ENCODE results near the gene GALNT6.

The GALNT6 gene

GRCh38 chr12:51378749-51379148 is 12.5 kb downstream of the GALNT6 start:
- DNase-seq: no peak

GRCh38 chr12:51377099-51377984 is 13.9 kb downstream of the GALNT6 start:
- DNase-seq: no peak

GRCh38 chr12:51374856-51375255 is 16.4 kb downstream of the GALNT6 start:
- DNase-seq: no peak

- no peak for DNase-seq
Observed at GRCh38 chr12:51374361-51374760, 16.8 kb downstream of the GALNT6 start.

- DNase-seq: no peak
Observed at GRCh38 chr12:51373187-51373586, 18.0 kb downstream of the GALNT6 start.

- no peak for DNase-seq
Observed at GRCh38 chr12:51372021-51372420, 19.2 kb downstream of the GALNT6 start.

GRCh38 chr12:51371295-51371953 is 19.8 kb downstream of the GALNT6 start:
- DNase-seq: no peak

- DNase-seq: no peak
Observed at GRCh38 chr12:51370667-51371066, 20.5 kb downstream of the GALNT6 start.

- no peak for DNase-seq
Observed at GRCh38 chr12:51369581-51369980, 21.6 kb downstream of the GALNT6 start.

GRCh38 chr12:51368640-51369517 is 22.3 kb downstream of the GALNT6 start:
- DNase-seq: peak; percentile 80 to 83

- DNase-seq: no peak
Observed at GRCh38 chr12:51365276-51365675, 25.9 kb downstream of the GALNT6 start.

GRCh38 chr12:51364001-51364400 is 27.2 kb downstream of the GALNT6 start:
- DNase-seq: no peak

GRCh38 chr12:51362747-51363342 is 28.4 kb downstream of the GALNT6 start:
- no peak for DNase-seq

- no peak for DNase-seq
Observed at GRCh38 chr12:51362307-51362706, 28.9 kb downstream of the GALNT6 start.

- no peak for DNase-seq
Observed at GRCh38 chr12:51361161-51362016, 29.8 kb downstream of the GALNT6 start.

GRCh38 chr12:51360315-51360714 is 30.9 kb downstream of the GALNT6 start:
- DNase-seq: no peak

- no peak for DNase-seq
Observed at GRCh38 chr12:51359851-51360250, 31.4 kb downstream of the GALNT6 start.

- no peak for DNase-seq
Observed at GRCh38 chr12:51358496-51358895, 32.7 kb downstream of the GALNT6 start.

GRCh38 chr12:51357374-51358047 is 33.7 kb downstream of the GALNT6 start:
- DNase-seq: no peak

- peak; percentile 19 to 39 for DNase-seq
Observed at GRCh38 chr12:51351913-51352532, 39.2 kb downstream of the GALNT6 start.

GRCh38 chr12:51349026-51349425 is 42.2 kb downstream of the GALNT6 start:
- no peak for DNase-seq

Data from activated CD4-positive, alpha-beta T cell treated with anti-CD3 and anti-CD28 coated beads for 4 hours (primary cell).